K562 (cell line): ENCODE measurements around the gene ITPRIP. TPM values are rescaled to one million over a fixed set of nuclear protein-coding genes. Genes with fewer than 3 reads are reported as not detected.

Source experiments
- ATF3 ChIP-seq, 2 experiments: fragments of 450-650 bp in 1 of 2; sonication (generic) in 1 of 2; formaldehyde crosslinking in 1 of 2; IDR thresholded peaks in 1 of 2; conservative IDR thresholded peaks in 1 of 2; 2 replicates each; pipeline versions ENCODE4 v1.6.1 to v1.8.1; 2016 to 2023; ENCODE audit warnings: mild to moderate bottlenecking in 2 of 2, moderate library complexity in 2 of 2, inconsistent platforms in 1 of 2, missing genetic modification reagents in 1 of 2
- CEBPB ChIP-seq: fragments of 450-650 bp; IDR thresholded peaks from 2 replicates; pipeline ENCODE4 v1.6.1; 2016; ENCODE audit warnings: missing genetic modification characterization, missing compliant biosample characterization
- FOXJ2 ChIP-seq: fragments of 200-800 bp; sonication (Bioruptor generic); IDR thresholded peaks from 2 replicates; pipeline ENCODE4 v1.6.1; 2016; ENCODE audit warnings: missing genetic modification characterization, missing compliant biosample characterization
- MTA3 ChIP-seq: fragments of 450-650 bp; formaldehyde crosslinking; IDR thresholded peaks from 2 replicates; pipeline ENCODE4 v1.6.1; 2017; ENCODE audit warnings: mild to moderate bottlenecking, borderline replicate concordance
- SMAD1 ChIP-seq: fragments of 150-350 bp; IDR thresholded peaks from 2 replicates; pipeline ENCODE4 v1.6.1; 2014; ENCODE audit warnings: low read length, low read depth; ENCODE audit not compliant: partially characterized antibody
- ZNF639 ChIP-seq, 2 experiments: fragments of 200-800 bp in 1 of 2; sonication (Bioruptor generic) in 1 of 2; sonication (generic) in 1 of 2; formaldehyde crosslinking in 1 of 2; IDR thresholded peaks in 1 of 2; conservative IDR thresholded peaks in 1 of 2; 2 replicates each; pipeline versions ENCODE4 v1.5.0 to v1.6.1; 2016 to 2020; ENCODE audit warnings: missing compliant biosample characterization in 1 of 2, missing genetic modification characterization in 1 of 2, missing genetic modification reagents in 1 of 2
- ZNF699 ChIP-seq: fragments of 250-450 bp; sonication (Bioruptor Pico); IDR thresholded peaks from 2 replicates; pipeline ENCODE4 v1.8.0; 2021; ENCODE audit warnings: mild to moderate bottlenecking, moderate library complexity; ENCODE audit not compliant: insufficient replicate concordance
- polyA plus RNA-seq, 8 experiments: library from polyadenylated mRNA; depleted of rRNA in 4 of 8; stranded (reverse) in 5 of 8; unstranded in 3 of 8; fragments of >200 nt; fragmentation: Nextera tagmentation in 2 of 8; fragmentation: Illumina TruSeq in 1 of 8; extraction: Ambion mirVana in 2 of 8; extraction: Trizol in 1 of 8; gene quantifications; 2 replicates each; pipeline versions ENCODE4 v1.2.1 to v1.2.3, GENCODE V29; 2011 to 2014; ENCODE audit warnings: inconsistent platforms in 1 of 8, missing spikeins in 1 of 8
- total RNA-seq, 7 experiments: library from RNA; depleted of rRNA in 6 of 7; stranded (reverse); fragments of >200 nt in 6 of 7; fragmentation: Illumina TruSeq in 2 of 7; extraction: Trizol in 2 of 7; gene quantifications; 2 replicates each; pipeline versions ENCODE4 v1.2.1 to v1.2.3, GENCODE V29; 2011 to 2021; ENCODE audit warnings: low replicate concordance in 1 of 7

ITPRIP gene
- total and polyA plus RNA-seq, 9 of the 15 experiments (the other 6 are each of a cell fraction or from before 2014, with no cell fraction given) = 4.4 to 28.5 (median 10.9) TPM

- TF ChIP-seq ATF3 (IDR thresholded peaks at IDR 0.05) (0 out of 2 replicates have a peak, but pooled peaks have one; percentile 11), ATF3 (CRISPR knock-in tag; conservative IDR thresholded peaks at IDR 0.05) (no peak), ZNF699 (no peak), SMAD1 (no peak), CEBPB (tag) (0 out of 2 replicates have a peak, but pooled peaks have one; percentile 14), FOXJ2 (tag) (0 out of 2 replicates have a peak, but pooled peaks have one; percentile 43), ZNF639 (CRISPR knock-in tag; conservative IDR thresholded peaks at IDR 0.05 in 1 of 2, IDR thresholded peaks at IDR 0.05 in 1 of 2) (0 out of 4 replicates have a peak, but pooled peaks of 1 of the 2 experiments have one; percentile 13), MTA3 (0 out of 2 replicates have a peak, but pooled peaks have one; percentile 16)
Observed at GRCh38 chr10:104339469-104340110, 1.3 kb upstream of the ITPRIP start (continued).
